Neuronal stem cell (in vitro differentiated cells): ENCODE data around the gene OSBPL6.

Experiments
- DNase-seq: peaks from one replicate; pipeline ENCODE4 v3.0.0-alpha.2; 2013; ENCODE audit warnings: low spot score
- H2AFZ ChIP-seq: one replicate; pipeline ENCODE4 v1.6.1; 2013; ENCODE audit warnings: mild to moderate bottlenecking, low read length, inconsistent platforms
- H2AK5ac ChIP-seq: 2 replicates; pipeline ENCODE4 v1.6.1; 2013; ENCODE audit warnings: low read depth, mild to moderate bottlenecking, inconsistent platforms, low read length, moderate library complexity, mixed read lengths
- H2BK120ac ChIP-seq: 2 replicates; pipeline ENCODE4 v1.6.1; 2013; ENCODE audit warnings: low read depth, mild to moderate bottlenecking, inconsistent platforms, low read length, moderate library complexity, mixed read lengths
- H2BK12ac ChIP-seq: one replicate; pipeline ENCODE4 v1.6.1; 2013; ENCODE audit warnings: low read length, inconsistent platforms
- H2BK15ac ChIP-seq: 2 replicates; pipeline ENCODE4 v1.6.1; 2013; ENCODE audit warnings: mild to moderate bottlenecking, low read length, inconsistent platforms, mixed read lengths
- H2BK5ac ChIP-seq: one replicate; pipeline ENCODE4 v1.6.1; 2013; ENCODE audit warnings: inconsistent platforms, mild to moderate bottlenecking, low read length, moderate library complexity
- H3K14ac ChIP-seq: one replicate; pipeline ENCODE4 v1.6.1; 2013; ENCODE audit warnings: low read length, inconsistent platforms
- H3K18ac ChIP-seq: 2 replicates; pipeline ENCODE4 v1.6.1; 2013; ENCODE audit warnings: low read length, inconsistent platforms
- H3K23ac ChIP-seq: 2 replicates; pipeline ENCODE4 v1.6.1; 2013; ENCODE audit warnings: low read depth, mild to moderate bottlenecking, mixed read lengths, low read length, inconsistent platforms; ENCODE audit not compliant: poor library complexity
- H3K27ac ChIP-seq: replicated peaks from 3 replicates; pipeline ENCODE4 v1.5.1; 2013; ENCODE audit warnings: low read length, inconsistent platforms
- H3K27me3 ChIP-seq, 3 experiments: 2 replicates each; pipeline ENCODE4 v1.6.1; 2013; ENCODE audit warnings: low read length in 3 of 3, mild to moderate bottlenecking in 2 of 3, inconsistent platforms in 1 of 3, low read depth in 1 of 3, mixed read lengths in 1 of 3, moderate library complexity in 1 of 3; ENCODE audit not compliant: control insufficient read depth in 3 of 3, insufficient read depth in 3 of 3
- H3K36me3 ChIP-seq, 2 donors: replicated peaks in 1 of 2; 2 replicates each; pipeline ENCODE4 v1.6.1; 2013; ENCODE audit warnings: low read length in 2 of 2; ENCODE audit not compliant: control insufficient read depth in 2 of 2, insufficient read depth in 2 of 2
- H3K4ac ChIP-seq: 2 replicates; pipeline ENCODE4 v1.6.1; 2013; ENCODE audit warnings: inconsistent platforms, mild to moderate bottlenecking, low read length, moderate library complexity
- H3K4me1 ChIP-seq, 2 donors: 1 replicate in 1 of 2; 2 replicates in 1 of 2; pipeline ENCODE4 v1.6.1; 2013; ENCODE audit warnings: low read length in 2 of 2, low read depth in 1 of 2; ENCODE audit not compliant: control insufficient read depth in 2 of 2, insufficient read depth in 1 of 2
- H3K4me2 ChIP-seq: one replicate; pipeline ENCODE4 v1.6.1; 2013; ENCODE audit warnings: mild to moderate bottlenecking, low read length, inconsistent platforms; ENCODE audit not compliant: insufficient read depth, poor library complexity, severe bottlenecking
- H3K4me3 ChIP-seq, 2 donors: 2 replicates each; pipeline ENCODE4 v1.5.1; 2013; ENCODE audit warnings: low read length in 2 of 2, mild to moderate bottlenecking in 2 of 2, inconsistent platforms in 1 of 2, moderate library complexity in 1 of 2
- H3K79me1 ChIP-seq: one replicate; pipeline ENCODE4 v1.6.1; 2013; ENCODE audit warnings: low read depth, mild to moderate bottlenecking, inconsistent platforms, low read length, moderate library complexity
- H3K9ac ChIP-seq: one replicate; pipeline ENCODE4 v1.6.1; 2013; ENCODE audit warnings: mild to moderate bottlenecking, low read depth, low read length, inconsistent platforms; ENCODE audit not compliant: poor library complexity
- H3K9me3 ChIP-seq, 2 donors: replicated peaks in 1 of 2; 2 replicates each; pipeline versions ENCODE3 to v1.6.1; 2013; ENCODE audit warnings: low read length in 2 of 2, mild to moderate bottlenecking in 2 of 2, inconsistent platforms in 1 of 2, low read depth in 1 of 2, mixed read lengths in 1 of 2, moderate library complexity in 1 of 2; ENCODE audit not compliant: control insufficient read depth in 2 of 2, insufficient read depth in 1 of 2
- H4K8ac ChIP-seq: one replicate; pipeline ENCODE4 v1.6.1; 2013; ENCODE audit warnings: low read depth, mild to moderate bottlenecking, inconsistent platforms, low read length, moderate library complexity
- H4K91ac ChIP-seq: one replicate; pipeline ENCODE4 v1.6.1; 2013; ENCODE audit warnings: low read length, low read depth, mild to moderate bottlenecking, inconsistent platforms; ENCODE audit not compliant: poor library complexity
- WGBS, 2 donors: extraction: QIAGEN DNeasy Blood & Tissue Kit; methylation state at CpG; one replicate each; pipeline ENCODE4 v1.1.7; 2013; ENCODE audit warnings: missing lambda C conversion rate in 2 of 2, mixed read lengths in 1 of 2; ENCODE audit not compliant: insufficient read length in 2 of 2, insufficient replicate concordance in 1 of 2; ENCODE audit errors: extremely low coverage in 2 of 2; 5-methylcytosine and 5-hydroxymethylcytosine counted together

Gene OSBPL6

GRCh38 chr2:178297091-178297411 is 102.7 kb downstream of the OSBPL6 start:
- no CpG with 5 or more reads among the region's 1 CpG for WGBS, 2 donors

DNA sequence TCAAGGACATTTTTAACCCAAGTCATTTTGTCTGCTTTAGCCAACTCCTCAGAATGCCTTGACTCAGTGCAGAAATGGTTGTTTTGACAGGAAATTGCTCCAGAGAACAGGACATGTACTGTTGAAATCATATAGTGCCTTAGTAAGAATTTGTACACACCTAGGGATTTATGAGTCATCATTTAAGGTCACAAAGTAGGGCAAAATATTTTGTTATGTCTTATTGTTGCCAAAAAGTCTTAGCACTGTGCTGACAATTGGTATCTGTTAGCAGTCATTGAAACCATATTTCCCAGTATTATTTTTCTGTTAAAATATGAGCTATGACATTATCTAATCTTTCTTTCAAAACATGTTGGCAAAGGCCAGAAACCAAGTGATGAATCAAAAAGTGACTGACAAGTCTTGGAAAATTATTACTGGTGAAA is 104.5 kb downstream of the OSBPL6 start:
- H4K91ac ChIP-seq = no peak overlapping the region
- H3K4me3 ChIP-seq = no peak overlapping the region
- H3K4me2 ChIP-seq = no peak overlapping the region
- no peaks in the 10 kb centered on the region for H3K9me3 ChIP-seq
- H2AK5ac ChIP-seq = no peak overlapping the region
- H4K8ac ChIP-seq = no peak overlapping the region
- H2BK120ac ChIP-seq = no peak overlapping the region
- no peak overlapping the region for H2BK12ac ChIP-seq
- H2BK5ac ChIP-seq = no peak overlapping the region
- no peaks in the 10 kb centered on the region for H3K36me3 ChIP-seq
- H2AFZ ChIP-seq = no peak overlapping the region
- H2BK15ac ChIP-seq = no peak overlapping the region
- no peak overlapping the region for H3K27ac ChIP-seq
- no peak for DNase-seq
- H3K23ac ChIP-seq = no peak overlapping the region
- no peaks in the 10 kb centered on the region for H3K79me1 ChIP-seq
- H3K4me1 ChIP-seq = no peaks in the 10 kb centered on the region
- no peak overlapping the region for H3K9ac ChIP-seq
- no peak overlapping the region for H3K14ac ChIP-seq
- H3K27me3 ChIP-seq = no peaks in the 10 kb centered on the region
- no peak overlapping the region for H3K18ac ChIP-seq
- no peak overlapping the region for H3K4ac ChIP-seq

More at GRCh38 chr2:178297091-178297411, 102.7 kb downstream of the OSBPL6 start:
- Histone ChIP-seq H2AK5ac (no peak overlapping the region), H3K9me3 (no peaks in the 10 kb centered on the region), H2BK12ac (no peak overlapping the region), H3K79me1 (no peaks in the 10 kb centered on the region), H3K27me3 (no peaks in the 10 kb centered on the region), H4K8ac (no peak overlapping the region), H3K4ac (no peak overlapping the region), H3K14ac (no peak overlapping the region), H3K36me3 (no peaks in the 10 kb centered on the region), H3K4me3 (no peak overlapping the region), H3K27ac (no peak overlapping the region), H3K18ac (no peak overlapping the region), H3K9ac (no peak overlapping the region), H2BK120ac (no peak overlapping the region), H3K4me1 (no peaks in the 10 kb centered on the region), H2BK15ac (no peak overlapping the region), H3K23ac (no peak overlapping the region), H2BK5ac (no peak overlapping the region), H3K4me2 (no peak overlapping the region), H2AFZ (no peak overlapping the region), H4K91ac (no peak overlapping the region)
- DNase-seq = no peak

DNA sequence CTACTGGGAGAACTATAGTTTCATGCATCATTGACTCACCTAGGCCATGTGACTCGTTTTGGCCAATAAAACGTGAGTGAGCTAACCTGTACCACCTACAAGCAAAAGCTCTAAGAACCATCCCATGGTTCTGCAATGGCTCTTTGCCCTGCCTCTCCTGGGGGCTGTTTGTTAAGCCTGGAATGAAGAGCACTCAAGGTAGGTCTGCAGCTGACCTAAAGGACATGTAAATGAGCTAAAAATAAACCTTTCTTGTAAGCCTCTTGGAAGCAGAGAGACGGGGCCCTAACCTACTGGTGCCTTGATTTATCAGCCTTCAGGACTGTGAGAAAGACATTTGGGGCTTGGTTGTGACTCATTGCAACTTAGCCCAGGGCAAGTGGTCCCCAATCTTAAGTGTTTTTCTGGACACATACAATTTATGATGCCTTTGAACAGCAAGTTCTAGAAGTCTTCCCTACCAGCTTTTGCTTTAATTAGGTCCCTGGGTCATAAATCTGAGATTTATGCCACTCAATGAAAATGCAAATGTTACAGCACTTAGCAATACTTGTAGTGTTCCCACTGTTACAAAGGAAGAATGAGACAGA is 107.4 kb downstream of the OSBPL6 start:
- no peaks in the 10 kb centered on the region for H3K4me1 ChIP-seq
- H3K4me2 ChIP-seq = no peak overlapping the region
- no peak overlapping the region for H4K91ac ChIP-seq
- H3K18ac ChIP-seq = no peak overlapping the region
- no peak overlapping the region for H2BK120ac ChIP-seq
- H2AK5ac ChIP-seq = no peak overlapping the region
- no peak overlapping the region for H4K8ac ChIP-seq
- no peak overlapping the region for H2BK12ac ChIP-seq
- no peak for DNase-seq
- no peaks in the 10 kb centered on the region for H3K79me1 ChIP-seq
- no peak overlapping the region for H2BK15ac ChIP-seq
- no peaks in the 10 kb centered on the region for H3K27me3 ChIP-seq
- H3K9me3 ChIP-seq = no peaks in the 10 kb centered on the region
- H3K23ac ChIP-seq = no peak overlapping the region
- H3K14ac ChIP-seq = no peak overlapping the region
- no peak overlapping the region for H3K4ac ChIP-seq
- no peak overlapping the region for H2BK5ac ChIP-seq
- no peaks in the 10 kb centered on the region for H3K36me3 ChIP-seq
- H2AFZ ChIP-seq = no peak overlapping the region
- H3K9ac ChIP-seq = no peak overlapping the region
- no peak overlapping the region for H3K27ac ChIP-seq
- H3K4me3 ChIP-seq = no peak overlapping the region
- WGBS, 2 donors = no CpG with 5 or more reads among the region's 3 CpGs

DNA sequence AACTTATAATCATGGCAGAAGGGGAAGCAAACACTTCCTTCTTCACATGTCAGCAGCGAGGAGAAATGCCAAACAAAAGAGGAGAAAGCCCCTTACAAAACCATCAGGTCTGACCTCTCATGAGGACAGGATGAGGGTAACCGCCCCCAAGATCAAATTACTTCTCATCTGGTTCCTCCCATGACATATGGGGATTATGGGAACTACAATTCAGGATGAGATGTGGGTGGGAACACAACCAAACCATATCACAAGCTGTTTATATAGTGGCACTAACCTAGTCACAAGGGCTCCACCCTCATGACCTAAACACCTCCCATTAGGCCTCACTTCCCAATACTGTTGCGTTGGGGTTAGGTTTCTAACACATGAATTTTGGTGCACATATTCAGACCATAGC is 110.0 kb downstream of the OSBPL6 start:
- Histone ChIP-seq H3K27ac (no peak overlapping the region), H3K4me1 (no peaks in the 10 kb centered on the region), H4K8ac (no peak overlapping the region), H2BK12ac (no peak overlapping the region), H2AFZ (no peak overlapping the region), H2BK5ac (no peak overlapping the region), H3K18ac (no peak overlapping the region), H2AK5ac (no peak overlapping the region), H3K27me3 (no peaks in the 10 kb centered on the region), H3K79me1 (no peaks in the 10 kb centered on the region), H3K23ac (no peak overlapping the region), H3K36me3 (no peaks in the 10 kb centered on the region), H3K9me3 (no peaks in the 10 kb centered on the region), H3K14ac (no peak overlapping the region), H3K4ac (no peak overlapping the region), H3K4me2 (no peak overlapping the region), H2BK120ac (no peak overlapping the region), H2BK15ac (no peak overlapping the region), H4K91ac (no peak overlapping the region), H3K4me3 (no peak overlapping the region), H3K9ac (no peak overlapping the region)
- no peak for DNase-seq
- WGBS, 2 donors = no CpG with 5 or more reads among the region's 3 CpGs
